NT2/D1 (cell line): ENCODE measurements around the gene RHEBL1.

Source experiments
- DNase-seq: peaks from one replicate; pipeline ENCODE4 v3.0.0-alpha.2; 2011; ENCODE audit warnings: low read depth, low spot score
- H3K27me3 ChIP-seq: 2 replicates; pipeline ENCODE4 v1.6.0; 2011; ENCODE audit warnings: mild to moderate bottlenecking; ENCODE audit not compliant: insufficient read length, insufficient read depth
- H3K36me3 ChIP-seq: 2 replicates; pipeline ENCODE4 v1.6.1; 2011; ENCODE audit warnings: mild to moderate bottlenecking, low read length, mixed read lengths; ENCODE audit not compliant: insufficient read depth, insufficient read length
- H3K4me1 ChIP-seq: 2 replicates; pipeline ENCODE4 v1.5.1; 2011; ENCODE audit not compliant: insufficient read depth, insufficient read length
- H3K4me3 ChIP-seq: 2 replicates; pipeline ENCODE4 v1.5.1; 2011; ENCODE audit warnings: low read depth; ENCODE audit not compliant: insufficient read length
- H3K9ac ChIP-seq: 2 replicates; pipeline ENCODE4 v1.6.0; 2011; ENCODE audit warnings: low read depth; ENCODE audit not compliant: insufficient read length
- H3K9me3 ChIP-seq: 2 replicates; pipeline ENCODE4 v1.5.1; 2011; ENCODE audit warnings: mild to moderate bottlenecking, low read length; ENCODE audit not compliant: insufficient read depth
- SUZ12 ChIP-seq: IDR thresholded peaks from 2 replicates; pipeline ENCODE4 v1.6.1; 2011; ENCODE audit not compliant: insufficient read length, insufficient read depth; ENCODE audit errors: extremely low read depth
- YY1 ChIP-seq: IDR thresholded peaks from 2 replicates; pipeline ENCODE4 v1.6.1; 2011; ENCODE audit not compliant: insufficient read length, insufficient read depth
- ZNF274 ChIP-seq: IDR thresholded peaks from 2 replicates; pipeline ENCODE4 v1.6.1; 2011; ENCODE audit warnings: mild to moderate bottlenecking, low read depth, low read length

RHEBL1 gene

DNA sequence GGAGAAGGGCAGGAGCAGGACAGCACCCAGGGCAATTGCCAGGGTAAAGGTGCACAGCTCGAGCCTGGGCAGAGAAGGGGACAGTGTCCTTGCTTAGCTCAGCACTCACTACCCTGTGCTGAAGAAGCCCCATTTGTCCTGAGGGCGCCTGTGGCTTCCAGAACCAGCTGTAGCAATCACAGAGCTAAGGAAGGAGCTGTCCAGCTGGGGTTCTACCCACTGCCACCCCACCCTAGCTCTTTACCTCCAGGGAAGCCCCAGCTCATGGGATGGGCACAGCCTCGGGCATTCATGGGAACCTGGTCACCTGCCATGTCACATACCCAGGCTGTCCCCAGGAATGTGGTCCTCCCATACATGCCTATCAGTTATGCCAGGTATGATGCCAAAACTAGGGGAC is 35.0 kb upstream of the RHEBL1 start:
- peaks cover 8% of the 10 kb centered on the region for H3K4me1 ChIP-seq
- TF ChIP-seq ZNF274: no peak
- no peak for TF ChIP-seq SUZ12
- no peak for TF ChIP-seq YY1
- no peak overlapping the region for H3K4me3 ChIP-seq
- no peaks in the 10 kb centered on the region for H3K9me3 ChIP-seq
- H3K9ac ChIP-seq: no peak overlapping the region
- no peak for DNase-seq
- H3K36me3 ChIP-seq: peaks cover 64% of the 10 kb centered on the region
- no peaks in the 10 kb centered on the region for H3K27me3 ChIP-seq

DNA sequence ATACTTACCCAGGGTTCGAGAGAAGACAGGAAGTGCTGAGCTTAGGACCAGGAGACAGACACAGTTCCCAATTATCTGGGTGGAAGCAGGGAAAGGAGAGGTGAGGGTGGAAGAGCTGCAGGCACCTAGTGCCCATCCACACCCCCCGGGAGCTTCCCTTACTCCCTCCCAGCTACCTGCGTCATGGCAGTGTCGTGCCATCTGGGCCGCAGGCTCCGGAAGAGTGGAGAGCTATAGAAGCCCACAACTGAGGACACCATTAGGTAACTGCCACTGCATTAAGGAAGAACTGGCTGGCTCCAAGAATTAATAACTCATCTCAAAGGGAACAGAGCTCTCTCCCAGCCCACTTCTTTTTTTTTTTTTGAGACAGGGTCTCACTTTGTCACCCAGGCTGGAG is 30.6 kb upstream of the RHEBL1 start:
- Histone ChIP-seq H3K4me1 (peaks cover 6% of the 10 kb centered on the region), H3K27me3 (no peaks in the 10 kb centered on the region), H3K9ac (no peak overlapping the region), H3K9me3 (no peaks in the 10 kb centered on the region), H3K36me3 (peaks cover 70% of the 10 kb centered on the region), H3K4me3 (no peak overlapping the region)
- TF ChIP-seq YY1 (no peak), ZNF274 (no peak), SUZ12 (no peak)
- no peak for DNase-seq

DNA sequence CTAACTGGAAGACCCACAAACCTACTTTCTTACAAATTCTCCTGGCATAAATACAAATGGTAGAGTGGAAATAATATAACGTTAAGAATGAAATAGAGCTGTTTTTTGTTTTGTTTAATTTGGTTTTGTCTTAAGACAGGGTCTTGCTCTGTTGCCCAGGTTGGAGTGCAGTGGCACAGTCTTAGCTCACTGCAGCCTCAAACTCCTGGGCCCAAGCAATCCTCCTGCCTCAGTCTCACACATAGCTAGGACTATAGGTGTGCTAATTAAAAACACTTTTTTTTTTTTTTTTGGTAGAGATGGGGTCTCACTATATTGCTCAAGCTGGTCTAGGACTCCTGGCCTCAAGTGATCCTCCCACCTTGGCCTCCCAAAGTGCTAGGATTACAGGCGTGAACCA is 28.9 kb upstream of the RHEBL1 start:
- H3K27me3 ChIP-seq: peaks cover 3% of the 10 kb centered on the region
- no peak for TF ChIP-seq SUZ12
- no peak for TF ChIP-seq ZNF274
- no peak for TF ChIP-seq YY1
- no peak overlapping the region for H3K9ac ChIP-seq
- H3K9me3 ChIP-seq: no peaks in the 10 kb centered on the region
- no peak overlapping the region for H3K4me3 ChIP-seq
- H3K36me3 ChIP-seq: peaks cover 60% of the 10 kb centered on the region
- peaks cover 7% of the 10 kb centered on the region for H3K4me1 ChIP-seq
- DNase-seq: no peak

DNA sequence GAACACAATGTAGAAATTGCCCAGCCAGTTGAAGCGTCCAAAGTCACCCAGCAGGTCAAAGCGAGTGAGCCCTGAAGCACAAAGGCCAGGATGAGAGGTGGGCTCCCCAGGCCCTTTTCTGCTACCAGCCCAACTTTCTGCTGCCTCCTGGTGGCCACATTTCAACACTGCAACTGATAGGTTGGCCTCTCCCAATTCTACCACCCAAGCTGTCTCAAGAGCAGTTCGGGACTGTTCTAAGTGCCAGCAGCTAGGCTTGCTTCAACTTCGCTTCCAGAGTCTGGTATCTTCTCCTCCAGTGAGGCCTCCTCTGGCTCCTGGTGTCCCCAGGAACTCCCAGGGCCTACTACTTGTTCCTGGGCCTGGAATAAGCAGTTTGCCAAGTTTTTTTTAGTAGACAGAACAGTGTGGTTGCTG is 28.3 kb upstream of the RHEBL1 start:
- Histone ChIP-seq H3K4me1 (peaks cover 7% of the 10 kb centered on the region), H3K4me3 (no peak overlapping the region), H3K9me3 (no peaks in the 10 kb centered on the region), H3K27me3 (peaks cover 10% of the 10 kb centered on the region), H3K9ac (no peak overlapping the region), H3K36me3 (peaks cover 53% of the 10 kb centered on the region)
- peak; percentile 57 for DNase-seq
- TF ChIP-seq YY1: no peak
- TF ChIP-seq SUZ12: no peak
- TF ChIP-seq ZNF274: no peak

DNA sequence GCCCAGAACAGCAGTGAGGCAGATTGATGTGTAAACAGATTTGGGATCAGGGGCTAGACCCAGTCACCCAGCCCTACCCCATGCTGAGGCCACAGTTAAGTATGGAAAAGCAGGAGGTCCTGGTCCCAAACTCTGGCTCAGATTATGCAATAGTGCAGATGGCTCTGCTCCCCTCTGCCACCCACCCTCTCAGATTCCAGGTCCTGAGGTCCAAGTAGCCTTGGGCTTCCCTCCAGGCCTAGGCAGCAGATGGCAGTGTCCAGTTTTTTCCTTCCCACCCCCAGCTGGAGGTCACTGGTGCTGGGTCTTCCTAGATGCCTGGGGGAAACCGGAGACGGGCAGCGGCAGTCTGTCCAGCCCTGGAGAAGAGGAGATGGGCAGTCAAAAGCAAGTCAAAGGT is 27.6 kb upstream of the RHEBL1 start:
- Histone ChIP-seq H3K9ac (no peak overlapping the region), H3K9me3 (no peaks in the 10 kb centered on the region), H3K27me3 (peaks cover 16% of the 10 kb centered on the region), H3K36me3 (peaks cover 47% of the 10 kb centered on the region), H3K4me3 (no peak overlapping the region), H3K4me1 (peaks cover 7% of the 10 kb centered on the region)
- TF ChIP-seq YY1 (no peak), ZNF274 (no peak), SUZ12 (no peak)
- DNase-seq: no peak

DNA sequence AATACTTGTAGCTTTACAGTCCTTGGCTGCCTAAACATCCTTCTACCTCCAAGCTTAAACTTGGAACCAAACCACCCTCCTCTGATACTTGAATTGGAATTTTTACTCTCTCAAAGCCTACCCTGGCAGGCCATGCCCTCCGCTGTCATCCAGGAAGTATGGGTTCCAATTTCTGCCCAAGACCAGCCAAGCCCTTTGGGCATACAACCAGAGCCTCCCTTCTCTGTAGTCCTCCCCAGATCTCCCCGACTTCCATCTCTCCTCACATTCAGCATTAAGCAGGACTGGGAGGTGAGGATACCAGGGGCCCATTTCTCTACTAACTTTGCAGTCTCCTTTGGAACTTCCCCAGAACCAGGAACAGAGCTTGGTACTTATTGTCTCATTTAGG is 25.2 kb upstream of the RHEBL1 start:
- DNase-seq: no peak
- Histone ChIP-seq H3K4me3 (no peak overlapping the region), H3K4me1 (peaks cover 7% of the 10 kb centered on the region), H3K9ac (no peak overlapping the region), H3K9me3 (no peaks in the 10 kb centered on the region), H3K27me3 (peaks cover 40% of the 10 kb centered on the region), H3K36me3 (peaks cover 23% of the 10 kb centered on the region)
- TF ChIP-seq ZNF274 (no peak), SUZ12 (no peak), YY1 (no peak)

DNA sequence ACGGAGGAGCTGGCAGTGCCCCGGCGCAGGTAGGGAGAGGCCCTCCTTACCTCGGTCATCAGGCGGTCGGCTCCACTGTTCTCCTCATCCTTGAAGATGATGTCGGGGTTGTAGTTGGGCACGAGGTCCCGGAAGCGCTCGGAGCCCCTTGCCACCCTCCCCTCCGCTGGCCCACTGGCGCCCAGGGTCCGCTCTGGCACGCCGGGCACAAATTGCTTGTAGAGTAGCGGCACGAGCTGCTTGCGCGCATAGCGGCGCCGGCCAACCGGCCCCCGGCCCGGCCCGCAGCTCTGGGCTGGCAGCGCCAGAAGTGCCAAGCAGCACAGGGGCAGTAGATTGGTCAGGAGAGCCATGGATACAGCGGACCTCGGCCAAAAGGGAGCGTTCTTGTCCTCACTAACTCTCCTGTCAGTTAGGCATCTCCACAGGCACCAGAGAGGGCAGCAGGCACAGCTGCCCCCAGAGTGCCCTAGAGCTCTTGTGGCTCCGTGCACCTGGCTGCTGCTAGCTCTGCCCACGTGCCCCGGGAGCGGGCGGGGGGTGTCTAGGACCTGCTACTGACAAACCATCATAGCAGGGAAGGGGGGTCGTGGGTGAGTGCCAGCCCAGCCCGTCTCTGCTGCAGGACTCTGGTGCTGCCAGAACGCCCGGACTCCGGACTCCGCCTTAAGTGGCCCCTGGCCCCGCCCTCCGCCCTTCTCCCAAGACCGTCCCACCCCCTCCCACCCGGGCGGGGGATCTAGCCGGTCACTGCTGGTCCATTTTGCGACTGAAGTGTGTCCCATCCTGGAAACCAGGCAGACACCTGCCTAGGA is 24.6 kb upstream of the RHEBL1 start, which contains the start of gene DHH:
TSS of gene DHH (minus strand) at position 642 of the 815 bp plus-strand sequence. CDS start at position 353, 289 bp downstream.
- Histone ChIP-seq H3K9me3 (no peaks in the 10 kb centered on the region), H3K27me3 (peaks cover 46% of the 10 kb centered on the region), H3K4me1 (peaks cover 10% of the 10 kb centered on the region), H3K9ac (no peak within 1 kb of the TSS), H3K36me3 (peaks cover 20% of the 10 kb centered on the region), H3K4me3 (no peak within 1 kb of the TSS)
- DNase-seq: no peak
- no peak for TF ChIP-seq SUZ12
- no peak for TF ChIP-seq ZNF274
- TF ChIP-seq YY1: no peak
